HCT116 (cell line): Measurements from ENCODE around the gene LASP1. TPM values are rescaled to one million over a fixed set of nuclear protein-coding genes. Genes with fewer than 3 reads are reported as not detected.

ENCODE experiments used
- ATAC-seq: fragments of 200-7000 bp; cut with Tn5 transposase; 2 replicates; pipeline ENCODE4 v1.9.1; 2020; ENCODE audit warnings: mild to moderate bottlenecking, moderate library complexity
- BruUV-seq: library from RNA; stranded (reverse); fragments of 400-500 nt; replicated peaks from 2 replicates; lab custom pipeline; 2021; lab: Mats Ljungman, UMichigan
- CTCF ChIA-PET: fragments of 300-600 bp; sonication (Branson Sonifier 250); formaldehyde crosslinking; loops from one replicate; lab custom pipeline; 2021; ENCODE audit warnings: antibody characterized with exemption; lab: Charles Lee
- POLR2A ChIA-PET: fragments of 300-600, 350-600 bp; sonication (Branson Sonifier 250); formaldehyde crosslinking; loops from one replicate; lab custom pipeline; 2021; ENCODE audit warnings: antibody characterized with exemption; lab: Charles Lee
- RAD21 ChIA-PET, 2 experiments: fragments of 300-600 bp; sonication (Branson Sonifier 250); formaldehyde crosslinking; loops; one replicate each; lab custom pipeline; 2023; ENCODE audit warnings: low total read pairs in 2 of 2; ENCODE audit not compliant: uncharacterized antibody in 2 of 2, unreplicated experiment in 2 of 2, low non-redundant PET in 1 of 2; lab: Charles Lee
- DNase-seq: peaks from one replicate; pipeline ENCODE4 v3.0.0-alpha.2; 2010; ENCODE audit warnings: low read depth, low spot score
- H2AFZ ChIP-seq: fragments of 200-600 bp; shearing (Covaris generic), sonication (generic); 2 replicates; pipeline ENCODE4 v1.6.1; 2017; ENCODE audit warnings: low read depth, mixed run types, mixed read lengths, antibody characterized with exemption, low read length; ENCODE audit not compliant: poor library complexity, severe bottlenecking
- H3K27ac ChIP-seq: 2 replicates; pipeline ENCODE4 v1.5.1; 2012; ENCODE audit warnings: low read depth, low read length
- H3K27me3 ChIP-seq: fragments of 200-600 bp; sonication (generic); 2 replicates; pipeline ENCODE4 v1.6.1; 2016; ENCODE audit warnings: mixed run types, low read length, mixed read lengths; ENCODE audit not compliant: insufficient read depth
- H3K36me3 ChIP-seq, 2 experiments: fragments of 200-500 bp in 1 of 2; fragments of 200-600 bp in 1 of 2; sonication (Bioruptor generic) in 1 of 2; sonication (generic) in 1 of 2; 2 replicates each; pipeline versions ENCODE4 v1.5.1 to v1.6.1; 2014 to 2016; ENCODE audit warnings: low read length in 2 of 2, inconsistent platforms in 1 of 2, mixed read lengths in 1 of 2, mixed run types in 1 of 2; ENCODE audit not compliant: insufficient read depth in 2 of 2, control insufficient read depth in 1 of 2
- H3K4me1 ChIP-seq, 2 experiments: fragments of 200-600 bp in 1 of 2; sonication (generic) in 1 of 2; 2 replicates each; pipeline versions ENCODE4 v1.5.1 to v1.6.1; 2012 to 2017; ENCODE audit warnings: low read length in 2 of 2, inconsistent platforms in 1 of 2, mild to moderate bottlenecking in 1 of 2, mixed read lengths in 1 of 2, mixed run types in 1 of 2, moderate library complexity in 1 of 2; ENCODE audit not compliant: insufficient read depth in 2 of 2, control insufficient read depth in 1 of 2
- H3K4me2 ChIP-seq: fragments of 200-600 bp; sonication (generic); 2 replicates; pipeline ENCODE4 v1.6.1; 2017; ENCODE audit warnings: mixed run types, low read length, mixed read lengths
- H3K4me3 ChIP-seq, 2 experiments: fragments of 200-600 bp in 1 of 2; sonication (generic) in 1 of 2; replicated peaks in 1 of 2; 2 replicates each; pipeline ENCODE4 v1.5.1; 2011 to 2016; ENCODE audit warnings: low read length in 2 of 2, control low read depth in 1 of 2, low read depth in 1 of 2, mild to moderate bottlenecking in 1 of 2, mixed read lengths in 1 of 2, mixed run types in 1 of 2
- H3K79me2 ChIP-seq: fragments of 200-600 bp; sonication (generic); 2 replicates; pipeline ENCODE4 v1.6.1; 2017; ENCODE audit warnings: mild to moderate bottlenecking, mixed run types, low read length, moderate library complexity, mixed read lengths; ENCODE audit not compliant: insufficient read depth
- H3K9ac ChIP-seq: fragments of 200-600 bp; sonication (generic); 2 replicates; pipeline ENCODE4 v1.6.1; 2016; ENCODE audit warnings: low read length, mixed read lengths
- H3K9me2 ChIP-seq: fragments of 200-600 bp; sonication (generic), shearing (Covaris generic); 2 replicates; pipeline ENCODE4 v1.6.1; 2017; ENCODE audit warnings: mixed run types, mild to moderate bottlenecking, moderate library complexity; ENCODE audit not compliant: insufficient read depth
- H3K9me3 ChIP-seq, 2 experiments: fragments of 200-500 bp in 1 of 2; fragments of 200-600 bp in 1 of 2; sonication (Bioruptor generic) in 1 of 2; sonication (generic) in 1 of 2; 2 replicates each; pipeline ENCODE4 v1.6.1; 2014 to 2017; ENCODE audit warnings: low read length in 2 of 2, mixed read lengths in 2 of 2, inconsistent platforms in 1 of 2, low read depth in 1 of 2, mild to moderate bottlenecking in 1 of 2, mixed run types in 1 of 2, moderate library complexity in 1 of 2; ENCODE audit not compliant: control insufficient read depth in 1 of 2, insufficient read depth in 1 of 2
- H4K20me1 ChIP-seq: fragments of 200-600 bp; sonication (generic), shearing (Covaris generic); 2 replicates; pipeline ENCODE4 v1.6.1; 2017; ENCODE audit warnings: mixed run types, mild to moderate bottlenecking, moderate library complexity; ENCODE audit not compliant: insufficient read depth
- ATF3 ChIP-seq: IDR thresholded peaks from 2 replicates; pipeline ENCODE4 v1.6.1; 2012
- CTCF ChIP-seq, 3 experiments: fragments of 200-600 bp in 1 of 3; sonication (generic) in 1 of 3; IDR thresholded peaks in 2 of 3; conservative IDR thresholded peaks in 1 of 3; 2 replicates each; pipeline ENCODE4 v1.5.1; 2012 to 2017; ENCODE audit warnings: low read depth in 2 of 3, low read length in 2 of 3, antibody characterized with exemption in 1 of 3, borderline replicate concordance in 1 of 3, control low read depth in 1 of 3, mild to moderate bottlenecking in 1 of 3, mixed read lengths in 1 of 3, mixed run types in 1 of 3, moderate library complexity in 1 of 3; ENCODE audit not compliant: insufficient read depth in 1 of 3
- EGR1 ChIP-seq: IDR thresholded peaks from 2 replicates; pipeline ENCODE4 v1.6.1; 2012; ENCODE audit warnings: low read depth
- ELF1 ChIP-seq: IDR thresholded peaks from 2 replicates; pipeline ENCODE4 v1.6.1; 2012; ENCODE audit warnings: low read depth, borderline replicate concordance
- FOSL1 ChIP-seq: IDR thresholded peaks from 2 replicates; pipeline ENCODE4 v1.6.1; 2012; ENCODE audit warnings: low read depth
- MAX ChIP-seq: IDR thresholded peaks from 2 replicates; pipeline ENCODE4 v1.6.1; 2012
- POLR2A ChIP-seq: IDR thresholded peaks from 2 replicates; pipeline ENCODE4 v1.7.0; 2011; ENCODE audit warnings: borderline replicate concordance; ENCODE audit not compliant: insufficient read depth, insufficient read length; ENCODE audit errors: extremely low read depth
- POLR2AphosphoS5 ChIP-seq: IDR thresholded peaks from 2 replicates; pipeline ENCODE4 v1.6.1; 2011; ENCODE audit warnings: mild to moderate bottlenecking, low read depth, low read length, moderate library complexity
- RAD21 ChIP-seq: IDR thresholded peaks from 2 replicates; pipeline ENCODE4 v1.6.1; 2012; ENCODE audit warnings: low read depth, mild to moderate bottlenecking
- REST ChIP-seq: IDR thresholded peaks from 2 replicates; pipeline ENCODE4 v1.6.1; 2012; ENCODE audit warnings: low read depth
- SIN3A ChIP-seq: IDR thresholded peaks from 2 replicates; pipeline ENCODE4 v1.6.1; 2012; ENCODE audit warnings: low read depth
- SP1 ChIP-seq: IDR thresholded peaks from 2 replicates; pipeline ENCODE4 v1.6.1; 2012; ENCODE audit warnings: low read depth
- YY1 ChIP-seq: IDR thresholded peaks from 2 replicates; pipeline ENCODE4 v1.6.1; 2011; ENCODE audit warnings: low read length, low read depth, moderate library complexity, mild to moderate bottlenecking; ENCODE audit not compliant: insufficient replicate concordance; ENCODE audit errors: extremely low read depth
- ZFX ChIP-seq: fragments of 450-650 bp; IDR thresholded peaks from 2 replicates; pipeline ENCODE4 v1.6.1; 2017
- intact Hi-C: fragments of 100-400 bp; cut with micrococcal nuclease; formaldehyde crosslinking; loops from 2 replicates; pipeline ENCODE4 v1.10.0; 2022
- total RNA-seq: library from RNA; stranded (reverse); gene quantifications from one replicate; pipeline ENCODE4 v1.2.1, GENCODE V29; 2021; ENCODE audit not compliant: unreplicated experiment

Gene LASP1
- total RNA-seq, 1 experiment from 2014 or later = 149 TPM

- no peaks in the 10 kb centered on the region for H3K9me3 ChIP-seq
- no peaks in the 10 kb centered on the region for H3K9me2 ChIP-seq
- no peak overlapping the region for H3K4me3 ChIP-seq
- peaks cover 17 to 42% of the 10 kb centered on the region in 2 experiments; a peak in 3 of 4 replicates for H3K36me3 ChIP-seq
- H3K27me3 ChIP-seq = no peaks in the 10 kb centered on the region
- H3K79me2 ChIP-seq = peaks cover 31% of the 10 kb centered on the region
- H3K27ac ChIP-seq = no peak overlapping the region
- intact Hi-C loops = no loop called here
- no peak overlapping the region for H2AFZ ChIP-seq
- no peak overlapping the region for H3K9ac ChIP-seq
- H4K20me1 ChIP-seq = no peaks in the 10 kb centered on the region
- ATAC-seq = no peak
- POLR2A ChIA-PET = no interaction called here
- H3K4me2 ChIP-seq = no peak overlapping the region
- CTCF ChIA-PET = no interaction called here
- RAD21 ChIA-PET = no interaction called here
- TF ChIP-seq RAD21 (no peak), POLR2AphosphoS5 (no peak), CTCF (IDR thresholded peaks at IDR 0.05 in 2 of 3, conservative IDR thresholded peaks at IDR 0.05 in 1 of 3; ENCODE audit: borderline replicate concordance in 1 of 3, insufficient read depth in 1 of 3, low read depth in 2 of 3, low read length in 2 of 3) (no peak), ELF1 (no peak), FOSL1 (no peak), SP1 (no peak), SIN3A (no peak), REST (no peak), YY1 (no peak), ZFX (no peak), EGR1 (no peak), POLR2A (no peak), ATF3 (no peak), MAX (no peak)
- DNase-seq = no peak
- no peaks in the 10 kb centered on the region for H3K4me1 ChIP-seq
- no TSS peak for BruUV-seq
Observed at GRCh38 chr17:38892083-38892482, 22.2 kb downstream of the LASP1 start.
